Measurements from ENCODE around the gene FBLN1. TPM values are rescaled to one million over a fixed set of nuclear protein-coding genes. Genes with fewer than 3 reads are reported as not detected.

The FBLN1 gene
- total RNA-seq, 1 experiment from 2014 or later = 126 TPM

DNA sequence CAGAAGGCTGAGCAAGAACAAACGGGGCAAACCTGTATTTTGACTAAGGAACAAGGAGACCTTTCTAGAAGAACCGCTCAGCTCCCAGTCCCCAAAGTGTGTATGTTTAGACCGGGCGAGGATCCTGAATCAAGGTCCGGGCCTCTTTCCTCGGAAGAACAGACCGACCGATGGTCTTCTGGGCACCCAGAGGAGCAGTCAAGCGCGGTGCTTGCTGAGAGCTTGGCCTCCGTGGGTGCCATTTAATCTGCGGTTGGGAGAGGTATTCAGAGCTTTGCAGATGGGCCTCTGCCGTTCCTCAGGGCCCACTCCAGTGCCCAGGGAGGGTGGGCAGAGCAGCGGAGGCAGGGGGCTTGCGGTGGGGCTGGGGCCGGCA is 142.5 kb downstream of the FBLN1 start:
- Histone ChIP-seq H3K36me3 (replicated peaks; ENCODE audit: control insufficient read depth, insufficient read depth, low read length) (no peaks in the 10 kb centered on the region), H3K4me3 (ENCODE audit: insufficient read depth, low read depth, low read length) (peak overlapping the region; percentile 36), H3K27me3 (ENCODE audit: control insufficient read depth, insufficient read depth, low read length) (peaks cover 9% of the 10 kb centered on the region)
- DNase-seq = no peak

GRCh38 chr22:45645526-45646414 is 143.1 kb downstream of the FBLN1 start:
- Histone ChIP-seq H3K4me3 (ENCODE audit: insufficient read depth, low read depth, low read length) (peak overlapping the region; percentile 36), H3K36me3 (replicated peaks; ENCODE audit: control insufficient read depth, insufficient read depth, low read length) (no peaks in the 10 kb centered on the region), H3K27me3 (ENCODE audit: control insufficient read depth, insufficient read depth, low read length) (peaks cover 9% of the 10 kb centered on the region)

DNA sequence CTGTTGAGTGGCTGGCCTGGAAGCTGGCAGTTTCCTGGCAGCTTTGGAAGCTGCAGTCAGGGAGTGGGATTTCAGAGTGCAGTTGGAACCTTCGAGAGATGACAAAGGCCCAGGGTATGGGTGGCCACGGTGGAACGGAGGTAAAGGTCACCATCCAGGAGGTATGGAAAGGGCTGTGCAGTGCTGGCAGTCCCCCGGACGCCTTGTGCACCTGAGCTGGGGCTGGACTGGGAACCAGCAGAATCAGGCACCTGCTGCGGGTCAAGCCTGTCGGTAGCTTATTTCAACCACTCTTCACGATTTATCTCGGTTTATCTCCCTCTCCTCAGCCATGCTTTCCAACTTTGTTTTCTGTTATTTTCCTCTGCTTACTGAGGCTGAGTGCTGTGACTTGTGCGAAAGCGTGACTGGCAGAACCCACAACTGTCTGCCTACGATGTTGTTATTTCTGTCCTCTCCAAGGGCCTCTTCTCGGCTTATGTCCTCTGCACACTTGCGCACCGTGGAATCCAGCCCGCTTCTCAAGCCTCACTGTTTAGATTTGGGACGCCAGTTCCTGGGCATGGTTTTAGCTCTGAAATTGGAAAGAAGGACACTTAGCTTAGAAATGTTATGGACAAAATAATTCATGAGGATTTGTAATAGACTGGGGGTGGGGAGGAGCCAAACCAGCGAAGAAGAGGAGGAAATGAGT is 145.0 kb downstream of the FBLN1 start:
- H3K27me3 ChIP-seq (ENCODE audit: control insufficient read depth, insufficient read depth, low read length) = peaks cover 9% of the 10 kb centered on the region
- no peak for DNase-seq
- no peak overlapping the region for H3K4me3 ChIP-seq (ENCODE audit: insufficient read depth, low read depth, low read length)
- H3K36me3 ChIP-seq (replicated peaks; ENCODE audit: control insufficient read depth, insufficient read depth, low read length) = no peaks in the 10 kb centered on the region

More at GRCh38 chr22:45645526-45646414, 143.1 kb downstream of the FBLN1 start:
- peak; percentile 96 for DNase-seq

DNA sequence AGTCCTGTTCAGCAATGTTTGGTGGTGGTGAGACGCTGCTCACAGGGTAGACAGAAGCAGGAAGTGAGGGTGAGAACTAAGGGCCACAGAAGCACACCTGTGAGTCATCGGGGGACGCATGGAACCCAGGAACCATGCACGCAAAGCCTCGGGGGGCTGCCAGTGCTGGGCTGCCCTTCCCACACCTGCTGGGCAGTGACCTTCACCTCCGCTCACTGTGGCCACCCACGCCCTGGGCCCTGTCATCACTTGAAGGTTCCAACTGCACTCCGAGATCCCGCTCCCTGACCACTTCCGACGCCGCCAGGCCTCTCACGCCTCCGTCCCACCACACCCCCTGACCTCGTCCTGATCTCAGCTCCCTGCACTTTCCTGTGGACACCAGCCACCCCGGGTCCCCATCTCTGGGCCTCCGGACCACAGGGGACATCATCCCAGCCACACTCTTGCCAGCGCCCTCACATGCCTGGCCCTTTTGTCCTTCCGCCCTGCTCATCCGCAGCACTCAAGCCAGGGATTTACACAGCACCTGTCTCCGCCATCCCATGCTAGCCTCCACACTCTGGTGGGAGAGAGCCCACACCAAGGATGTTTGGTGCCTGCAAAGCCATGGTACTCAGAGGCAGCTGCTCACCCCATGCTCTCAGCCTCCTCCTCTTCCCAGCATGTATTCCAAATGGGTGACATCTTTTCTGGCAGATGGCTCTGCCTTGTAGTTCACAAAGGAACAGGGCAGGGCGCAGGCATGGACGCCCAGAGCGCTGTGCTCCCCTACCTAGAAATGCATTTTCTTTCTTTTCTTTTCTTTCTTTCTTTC is 145.8 kb downstream of the FBLN1 start:
- no peaks in the 10 kb centered on the region for H3K36me3 ChIP-seq (replicated peaks; ENCODE audit: control insufficient read depth, insufficient read depth, low read length)
- peaks cover 9% of the 10 kb centered on the region for H3K27me3 ChIP-seq (ENCODE audit: control insufficient read depth, insufficient read depth, low read length)
- no peak overlapping the region for H3K4me3 ChIP-seq (ENCODE audit: insufficient read depth, low read depth, low read length)
- no peak for DNase-seq

GRCh38 chr22:45649809-45650208 is 147.1 kb downstream of the FBLN1 start:
- no peak overlapping the region for H3K4me3 ChIP-seq (ENCODE audit: insufficient read depth, low read depth, low read length)

DNA sequence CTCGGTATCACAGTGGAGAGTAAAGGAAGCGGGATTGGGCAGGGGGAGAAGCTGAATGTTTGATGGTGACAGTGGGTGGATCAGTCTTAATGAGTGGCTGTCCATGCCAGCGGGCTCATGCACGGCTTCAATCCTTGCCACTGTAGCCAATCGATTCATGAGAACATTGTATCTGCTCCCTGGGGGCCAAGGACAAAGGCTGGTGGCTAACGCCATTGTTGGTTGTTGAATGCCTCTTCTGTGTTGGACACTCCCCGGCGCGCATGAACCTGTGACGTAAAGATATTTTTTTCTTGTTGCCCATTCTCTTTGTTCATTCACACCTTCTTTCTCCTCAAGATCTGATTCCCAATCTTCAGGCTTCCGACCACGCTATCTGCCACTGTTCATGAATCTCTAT is 148.0 kb downstream of the FBLN1 start:
- H3K36me3 ChIP-seq (replicated peaks; ENCODE audit: control insufficient read depth, insufficient read depth, low read length) = no peaks in the 10 kb centered on the region
- no peak overlapping the region for H3K4me3 ChIP-seq (ENCODE audit: insufficient read depth, low read depth, low read length)
- no peak for DNase-seq
- H3K27me3 ChIP-seq (ENCODE audit: control insufficient read depth, insufficient read depth, low read length) = no peaks in the 10 kb centered on the region

More at GRCh38 chr22:45649809-45650208, 147.1 kb downstream of the FBLN1 start:
- no peaks in the 10 kb centered on the region for H3K36me3 ChIP-seq (replicated peaks; ENCODE audit: control insufficient read depth, insufficient read depth, low read length)
- no peak for DNase-seq
- peaks cover 6% of the 10 kb centered on the region for H3K27me3 ChIP-seq (ENCODE audit: control insufficient read depth, insufficient read depth, low read length)

Other genes starting within 250 kb of the FBLN1 start
- 0.41 TPM in 1 of 2 replicates, not detected in the other for gene UPK3A, start 217.9 kb upstream of the FBLN1 start, total RNA-seq (2014; rRNA removed; shearing (Covaris generic))
- gene FAM118A, start 192.9 kb upstream of the FBLN1 start, total RNA-seq (2014; rRNA removed; shearing (Covaris generic)) = 15.7 and 31.1 TPM in 2 replicates
- 0.07 TPM in 1 of 2 replicates, not detected in the other for gene SMC1B, start 89.3 kb upstream of the FBLN1 start, total RNA-seq (2014; rRNA removed; shearing (Covaris generic))
- 1.9 and 2.2 TPM in 2 replicates for gene RIBC2, start 89.2 kb upstream of the FBLN1 start, total RNA-seq (2014; rRNA removed; shearing (Covaris generic))
- 62.7 and 65.8 TPM in 2 replicates for gene ATXN10, start 169.0 kb downstream of the FBLN1 start, total RNA-seq (2014; rRNA removed; shearing (Covaris generic))